K562 (cell line): Measurements from ENCODE around the gene TCF25. TPM values are rescaled to one million over a fixed set of nuclear protein-coding genes. Genes with fewer than 3 reads are reported as not detected.

Experiments used
- ATAC-seq: fragments of 200-7000 bp; cut with Tn5 transposase; 3 replicates; pipeline ENCODE4 v1.9.1; 2020; ENCODE audit warnings: moderate library complexity
- BruUV-seq: library from RNA; stranded (reverse); fragments of 400-500 nt; replicated peaks from 2 replicates; lab custom pipeline; 2021; lab: Mats Ljungman, UMichigan
- CTCF ChIA-PET: fragments of 300-600 bp; formaldehyde crosslinking; extraction: SDS; loops from one replicate; lab custom pipeline; 2021; ENCODE audit warnings: low intra/inter-chr PET ratio; lab: Yijun Ruan, JAX
- POLR2A ChIA-PET: fragments of 300-600, 350-650 bp; sonication (Branson Sonifier 250); formaldehyde crosslinking; extraction: SDS; loops from one replicate; lab custom pipeline; 2021; ENCODE audit warnings: antibody characterized with exemption, inconsistent platforms; lab: Yijun Ruan, JAX
- DNase-seq, 4 experiments: peaks; one replicate each; pipeline versions ENCODE4 v3.0.0 to v3.0.0-alpha.2; 2011 to 2018; ENCODE audit warnings: low spot score in 3 of 4, mixed read lengths in 3 of 4; ENCODE audit errors: extremely low read depth in 1 of 4
- FAIRE-seq: peaks from 2 replicates; lab custom pipeline; 2011; peaks lifted over from hg19 to GRCh38; lab: Jason Lieb, UNC
- H2AFZ ChIP-seq: 2 replicates; pipeline ENCODE4 v1.6.0; 2011; ENCODE audit warnings: low read depth, low read length, control low read depth, inconsistent platforms
- H3K27ac ChIP-seq: fragments of 200-600 bp; 3 replicates; pipeline ENCODE4 v1.8.0; 2011; ENCODE audit warnings: low read depth, mild to moderate bottlenecking, control low read depth, inconsistent platforms, low read length, moderate library complexity, mixed read lengths; ENCODE audit errors: extremely low read depth
- H3K27me3 ChIP-seq, 2 experiments: fragments of 300-600 bp in 1 of 2; 2 replicates in 1 of 2; 3 replicates in 1 of 2; pipeline versions ENCODE4 v1.6.0 to v1.8.0; 2011; ENCODE audit warnings: inconsistent platforms in 2 of 2, low read length in 2 of 2, mild to moderate bottlenecking in 1 of 2, mixed read lengths in 1 of 2, moderate library complexity in 1 of 2; ENCODE audit not compliant: control insufficient read depth in 2 of 2, insufficient read depth in 2 of 2
- H3K36me3 ChIP-seq: fragments of 300-600 bp; 3 replicates; pipeline ENCODE4 v1.8.0; 2011; ENCODE audit warnings: mild to moderate bottlenecking, low read length, inconsistent platforms; ENCODE audit not compliant: control insufficient read depth, insufficient read depth
- H3K4me1 ChIP-seq, 2 experiments: fragments of 200-600 bp in 1 of 2; replicated peaks in 1 of 2; 2 replicates in 1 of 2; 3 replicates in 1 of 2; pipeline versions ENCODE4 v1.5.1 to v1.8.0; 2011; ENCODE audit warnings: inconsistent platforms in 2 of 2, low read length in 2 of 2, mild to moderate bottlenecking in 1 of 2, mixed read lengths in 1 of 2, moderate library complexity in 1 of 2; ENCODE audit not compliant: control insufficient read depth in 2 of 2, insufficient read depth in 2 of 2
- H3K4me2 ChIP-seq: 2 replicates; pipeline ENCODE4 v1.6.1; 2011; ENCODE audit warnings: low read length, control low read depth, inconsistent platforms, mixed read lengths; ENCODE audit not compliant: insufficient read depth
- H3K4me3 ChIP-seq: fragments of 200-600 bp; sonication (generic), shearing (Covaris generic); 2 replicates; pipeline ENCODE4 v1.5.1; 2016; ENCODE audit warnings: control low read depth, inconsistent platforms
- H3K79me2 ChIP-seq: fragments of 200-600 bp; 3 replicates; pipeline ENCODE4 v1.8.0; 2011; ENCODE audit warnings: low read length, inconsistent platforms; ENCODE audit not compliant: control insufficient read depth, insufficient read depth
- H3K9ac ChIP-seq, 2 experiments: 2 replicates each; pipeline versions ENCODE4 v1.6.0 to v1.6.1; 2011; ENCODE audit warnings: low read depth in 2 of 2, low read length in 2 of 2, control low read depth in 1 of 2, inconsistent platforms in 1 of 2, mild to moderate bottlenecking in 1 of 2, mixed read lengths in 1 of 2; ENCODE audit not compliant: insufficient read depth in 1 of 2
- H3K9me1 ChIP-seq: one replicate; pipeline ENCODE4 v1.6.0; 2011; ENCODE audit warnings: inconsistent platforms, mild to moderate bottlenecking, low read length, moderate library complexity; ENCODE audit not compliant: control insufficient read depth, insufficient read depth
- H3K9me3 ChIP-seq: replicated peaks from 2 replicates; pipeline ENCODE4 v1.5.1; 2011; ENCODE audit warnings: low read depth, low read length, inconsistent platforms; ENCODE audit not compliant: control insufficient read depth, insufficient read depth
- H4K20me1 ChIP-seq: replicated peaks from 2 replicates; pipeline ENCODE4 v1.6.1; 2011; ENCODE audit warnings: low read length, inconsistent platforms, mixed read lengths; ENCODE audit not compliant: control insufficient read depth, insufficient read depth
- GTF2E2 ChIP-seq: fragments of 200-800 bp; sonication (Bioruptor generic); IDR thresholded peaks from 2 replicates; pipeline ENCODE4 v1.6.1; 2016; ENCODE audit warnings: missing genetic modification characterization, missing compliant biosample characterization
- ILF3 ChIP-seq: fragments of 450-650 bp; IDR thresholded peaks from 2 replicates; pipeline ENCODE4 v1.6.1; 2018; ENCODE audit warnings: antibody characterized with exemption, mild to moderate bottlenecking, moderate library complexity, borderline replicate concordance
- MYBL2 ChIP-seq, 2 experiments: fragments of 450-650 bp in 1 of 2; sonication (generic) in 1 of 2; formaldehyde crosslinking in 1 of 2; IDR thresholded peaks; 2 replicates each; pipeline versions ENCODE4 v1.6.1 to v1.8.1; 2017 to 2022; ENCODE audit warnings: borderline replicate concordance in 1 of 2, inconsistent platforms in 1 of 2, low read depth in 1 of 2, mild to moderate bottlenecking in 1 of 2, missing genetic modification reagents in 1 of 2, moderate library complexity in 1 of 2
- POLR2B ChIP-seq: fragments of 450-650 bp; IDR thresholded peaks from 2 replicates; pipeline ENCODE4 v1.6.1; 2018; ENCODE audit warnings: low read depth; ENCODE audit not compliant: partially characterized antibody
- RBFOX2 ChIP-seq: fragments of 200-400 bp; formaldehyde crosslinking; IDR thresholded peaks from 2 replicates; pipeline ENCODE4 v1.6.1; 2017; ENCODE audit warnings: low read depth, mild to moderate bottlenecking, low read length, moderate library complexity
- SRSF7 ChIP-seq: fragments of 200-400 bp; formaldehyde crosslinking; optimal IDR thresholded peaks from 2 replicates; pipeline ENCODE3; 2017; ENCODE audit warnings: mild to moderate bottlenecking, low read depth, low read length
- TAF15 ChIP-seq: fragments of 200-400 bp; formaldehyde crosslinking; IDR thresholded peaks from 2 replicates; pipeline ENCODE4 v1.6.1; 2017; ENCODE audit warnings: mild to moderate bottlenecking, low read depth, low read length, moderate library complexity
- TAF7 ChIP-seq: fragments of 450-650 bp; IDR thresholded peaks from 2 replicates; pipeline ENCODE4 v1.6.1; 2016; ENCODE audit warnings: missing genetic modification characterization, missing compliant biosample characterization
- TCF3 ChIP-seq: sonication (generic); formaldehyde crosslinking; IDR thresholded peaks from 2 replicates; pipeline ENCODE4 v1.4.0; 2020; ENCODE audit warnings: mild to moderate bottlenecking, missing genetic modification reagents
- ZNF143 ChIP-seq: sonication (generic); formaldehyde crosslinking; IDR thresholded peaks from 2 replicates; pipeline ENCODE4 v1.9.0; 2022; ENCODE audit warnings: mild to moderate bottlenecking, missing genetic modification reagents
- ZNF586 ChIP-seq: fragments of 450-650 bp; formaldehyde crosslinking; conservative IDR thresholded peaks from 2 replicates; pipeline ENCODE4 v1.4.0; 2020; ENCODE audit warnings: mild to moderate bottlenecking, moderate library complexity
- WGBS: fragments of 100-300 bp; shearing (Covaris generic); methylation state at CpG from one replicate; pipeline ENCODE4 v1.1.6; 2016; ENCODE audit warnings: low coverage, mixed read lengths; ENCODE audit not compliant: insufficient coverage; ENCODE audit errors: missing lambda C conversion rate; 5-methylcytosine and 5-hydroxymethylcytosine counted together
- in situ Hi-C: fragments of 300-500 bp; cut with MboI; formaldehyde crosslinking; loops from 4 replicates; pipeline ENCODE4 v1.15.0; 2018; ENCODE audit warnings: inconsistent platforms, mixed read lengths
- intact Hi-C: fragments of 100-400 bp; cut with micrococcal nuclease; formaldehyde crosslinking; loops from 2 replicates; pipeline ENCODE4 v1.14.2; 2022
- polyA plus RNA-seq, 8 experiments: library from polyadenylated mRNA; depleted of rRNA in 4 of 8; stranded (reverse) in 5 of 8; unstranded in 3 of 8; fragments of >200 nt; fragmentation: Nextera tagmentation in 2 of 8; fragmentation: Illumina TruSeq in 1 of 8; extraction: Ambion mirVana in 2 of 8; extraction: Trizol in 1 of 8; gene quantifications; 2 replicates each; pipeline versions ENCODE4 v1.2.1 to v1.2.3, GENCODE V29; 2011 to 2014; ENCODE audit warnings: inconsistent platforms in 1 of 8, missing spikeins in 1 of 8
- total RNA-seq, 7 experiments: library from RNA; depleted of rRNA in 6 of 7; stranded (reverse); fragments of >200 nt in 6 of 7; fragmentation: Illumina TruSeq in 2 of 7; extraction: Trizol in 2 of 7; gene quantifications; 2 replicates each; pipeline versions ENCODE4 v1.2.1 to v1.2.3, GENCODE V29; 2011 to 2021; ENCODE audit warnings: low replicate concordance in 1 of 7
- TF ChIP-seq, protein P1 (sequence below), 2 experiments: fragments of 450-650 bp in 1 of 2; IDR thresholded peaks; 2 replicates each; pipeline ENCODE4 v1.6.1; 2011 to 2017; ENCODE audit warnings: low read depth in 2 of 2, antibody characterized with exemption in 1 of 2, borderline replicate concordance in 1 of 2, low read length in 1 of 2, mild to moderate bottlenecking in 1 of 2, mixed read lengths in 1 of 2; ENCODE audit not compliant: control insufficient read depth in 1 of 2
- TF ChIP-seq, protein P2 (sequence below), 3 experiments: fragments of 200-800 bp in 1 of 3; fragments of 250-450 bp in 1 of 3; fragments of 450-650 bp in 1 of 3; sonication (Bioruptor Pico) in 1 of 3; sonication (Bioruptor generic) in 1 of 3; formaldehyde crosslinking in 1 of 3; IDR thresholded peaks; 2 replicates each; pipeline versions ENCODE4 v1.6.1 to v1.8.0; 2016 to 2022; ENCODE audit warnings: mild to moderate bottlenecking in 2 of 3, missing genetic modification characterization in 2 of 3, missing compliant biosample characterization in 1 of 3, moderate library complexity in 1 of 3

Gene TCF25
- total and polyA plus RNA-seq, 9 of the 15 experiments (the other 6 are each of a cell fraction or from before 2014, with no cell fraction given) = 9.0 to 154 (median 83.8) TPM

DNA sequence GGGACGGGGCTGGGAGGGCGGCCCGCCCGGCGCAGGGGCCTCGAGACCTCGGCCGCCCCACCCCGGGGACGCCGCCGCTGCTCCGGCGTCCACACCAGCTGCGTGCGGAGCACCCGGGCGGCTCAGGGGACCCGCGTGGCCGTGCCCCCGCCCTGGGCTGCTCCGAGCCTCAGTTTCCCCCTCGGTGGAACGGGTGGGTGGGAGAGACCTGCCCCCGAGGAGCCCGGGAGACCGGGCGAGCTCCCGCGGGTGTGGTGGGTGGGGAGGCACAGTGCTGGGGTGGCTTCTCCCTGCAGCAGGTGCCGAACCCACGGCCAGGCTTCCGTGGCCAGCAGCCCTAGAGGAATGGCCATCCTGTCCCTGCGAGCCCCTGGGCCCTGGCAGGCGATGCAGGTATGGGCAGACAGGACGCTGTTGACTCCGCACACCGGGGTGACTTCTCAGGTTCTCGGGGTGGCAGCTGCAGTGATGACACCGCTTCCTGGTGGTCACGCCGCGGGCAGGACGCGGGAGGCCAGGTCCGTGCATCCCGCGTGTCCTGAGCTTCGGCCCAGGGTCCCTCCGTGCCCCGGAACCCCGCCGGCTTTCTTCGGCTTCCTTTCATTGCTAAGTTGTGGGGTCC is 75.8 kb downstream of the TCF25 start:
- WGBS = 62% methylated on average over 9 of the region's 55 CpGs
- Histone ChIP-seq H3K9me3 (no peaks in the 10 kb centered on the region), H3K36me3 (peaks cover 10% of the 10 kb centered on the region; the same call in 1 of the 3 replicates), H3K4me3 (peak overlapping the region; percentile 56), H3K9ac (peak overlapping the region; percentile 54 to 96; a peak in 3 of 4 replicates), H3K79me2 (peaks cover 9% of the 10 kb centered on the region), H3K27me3 (peaks cover 4 to 16% of the 10 kb centered on the region in 2 experiments; a peak in 4 of 5 replicates), H3K9me1 (peaks cover 3% of the 10 kb centered on the region), H3K4me1 (peaks cover 0 to 26% of the 10 kb centered on the region in 2 experiments; a peak in 3 of 5 replicates), H4K20me1 (no peaks in the 10 kb centered on the region), H3K4me2 (peak overlapping the region; percentile 46; the same call in 1 of the 2 replicates), H2AFZ (0 out of 2 replicates have a peak overlapping the region, but pooled peaks have one; percentile 40), H3K27ac (no peak overlapping the region)
- BruUV-seq = no TSS peak
- CTCF ChIA-PET = interaction anchor here (0.6 kb wide), 1 partner anchor 9 kb away, joined by 4 read pairs; no protein-coding TSS in a partner anchor
- peak in 2 of 4 experiments; percentile 69 to 70 for DNase-seq
- POLR2A ChIA-PET = interaction anchor here (0.6 to 1.6 kb wide), 5 partner anchors 26 to 1233 kb away, joined by 3 to 5 read pairs (median 3); partner anchors contain the start of genes MC1R and TUBB3
- in situ Hi-C loops = no loop called here
- ATAC-seq = 0 out of 3 replicates have a peak, but pooled peaks have one; percentile 24
- FAIRE-seq = no peak
- intact Hi-C loops = no loop called here
- TF ChIP-seq ZNF586 (CRISPR knock-in tag) = no peak
- TF ChIP-seq SRSF7 = no peak
- TF ChIP-seq MYBL2 (IDR thresholded peaks at IDR 0.05; ENCODE audit: low read depth) = no peak
- TF ChIP-seq MYBL2 (CRISPR knock-in tag; IDR thresholded peaks at IDR 0.05; ENCODE audit: borderline replicate concordance) = no peak
- TF ChIP-seq, protein P1, sequence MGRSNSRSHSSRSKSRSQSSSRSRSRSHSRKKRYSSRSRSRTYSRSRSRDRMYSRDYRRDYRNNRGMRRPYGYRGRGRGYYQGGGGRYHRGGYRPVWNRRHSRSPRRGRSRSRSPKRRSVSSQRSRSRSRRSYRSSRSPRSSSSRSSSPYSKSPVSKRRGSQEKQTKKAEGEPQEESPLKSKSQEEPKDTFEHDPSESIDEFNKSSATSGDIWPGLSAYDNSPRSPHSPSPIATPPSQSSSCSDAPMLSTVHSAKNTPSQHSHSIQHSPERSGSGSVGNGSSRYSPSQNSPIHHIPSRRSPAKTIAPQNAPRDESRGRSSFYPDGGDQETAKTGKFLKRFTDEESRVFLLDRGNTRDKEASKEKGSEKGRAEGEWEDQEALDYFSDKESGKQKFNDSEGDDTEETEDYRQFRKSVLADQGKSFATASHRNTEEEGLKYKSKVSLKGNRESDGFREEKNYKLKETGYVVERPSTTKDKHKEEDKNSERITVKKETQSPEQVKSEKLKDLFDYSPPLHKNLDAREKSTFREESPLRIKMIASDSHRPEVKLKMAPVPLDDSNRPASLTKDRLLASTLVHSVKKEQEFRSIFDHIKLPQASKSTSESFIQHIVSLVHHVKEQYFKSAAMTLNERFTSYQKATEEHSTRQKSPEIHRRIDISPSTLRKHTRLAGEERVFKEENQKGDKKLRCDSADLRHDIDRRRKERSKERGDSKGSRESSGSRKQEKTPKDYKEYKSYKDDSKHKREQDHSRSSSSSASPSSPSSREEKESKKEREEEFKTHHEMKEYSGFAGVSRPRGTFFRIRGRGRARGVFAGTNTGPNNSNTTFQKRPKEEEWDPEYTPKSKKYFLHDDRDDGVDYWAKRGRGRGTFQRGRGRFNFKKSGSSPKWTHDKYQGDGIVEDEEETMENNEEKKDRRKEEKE (IDR thresholded peaks at IDR 0.05; ENCODE audit: borderline replicate concordance in 1 of 2, control insufficient read depth in 1 of 2, low read depth in 2 of 2, low read length in 1 of 2) = no peak
- TF ChIP-seq ZNF143 (CRISPR knock-in tag) = no peak
- TF ChIP-seq ILF3 = no peak
- TF ChIP-seq, protein P2, sequence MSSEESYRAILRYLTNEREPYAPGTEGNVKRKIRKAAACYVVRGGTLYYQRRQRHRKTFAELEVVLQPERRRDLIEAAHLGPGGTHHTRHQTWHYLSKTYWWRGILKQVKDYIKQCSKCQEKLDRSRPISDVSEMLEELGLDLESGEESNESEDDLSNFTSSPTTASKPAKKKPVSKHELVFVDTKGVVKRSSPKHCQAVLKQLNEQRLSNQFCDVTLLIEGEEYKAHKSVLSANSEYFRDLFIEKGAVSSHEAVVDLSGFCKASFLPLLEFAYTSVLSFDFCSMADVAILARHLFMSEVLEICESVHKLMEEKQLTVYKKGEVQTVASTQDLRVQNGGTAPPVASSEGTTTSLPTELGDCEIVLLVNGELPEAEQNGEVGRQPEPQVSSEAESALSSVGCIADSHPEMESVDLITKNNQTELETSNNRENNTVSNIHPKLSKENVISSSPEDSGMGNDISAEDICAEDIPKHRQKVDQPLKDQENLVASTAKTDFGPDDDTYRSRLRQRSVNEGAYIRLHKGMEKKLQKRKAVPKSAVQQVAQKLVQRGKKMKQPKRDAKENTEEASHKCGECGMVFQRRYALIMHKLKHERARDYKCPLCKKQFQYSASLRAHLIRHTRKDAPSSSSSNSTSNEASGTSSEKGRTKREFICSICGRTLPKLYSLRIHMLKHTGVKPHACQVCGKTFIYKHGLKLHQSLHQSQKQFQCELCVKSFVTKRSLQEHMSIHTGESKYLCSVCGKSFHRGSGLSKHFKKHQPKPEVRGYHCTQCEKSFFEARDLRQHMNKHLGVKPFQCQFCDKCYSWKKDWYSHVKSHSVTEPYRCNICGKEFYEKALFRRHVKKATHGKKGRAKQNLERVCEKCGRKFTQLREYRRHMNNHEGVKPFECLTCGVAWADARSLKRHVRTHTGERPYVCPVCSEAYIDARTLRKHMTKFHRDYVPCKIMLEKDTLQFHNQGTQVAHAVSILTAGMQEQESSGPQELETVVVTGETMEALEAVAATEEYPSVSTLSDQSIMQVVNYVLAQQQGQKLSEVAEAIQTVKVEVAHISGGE (CRISPR knock-in tag; IDR thresholded peaks at IDR 0.05) = no peak
- no peak for TF ChIP-seq POLR2B
- TF ChIP-seq GTF2E2 (tag) = no peak
- TF ChIP-seq TCF3 (CRISPR knock-in tag) = no peak
- TF ChIP-seq TAF15 = no peak
- peak; percentile 65 for TF ChIP-seq RBFOX2
- TF ChIP-seq TAF7 (tag) = no peak
